Right forelimb (tissue), 1 donor: ENCODE data around the gene TCAF1.
"Not testable (repeated sequence)": the region's sequence is repeated elsewhere in the genome, so short reads cannot be mapped to it uniquely, and the experiment has no call there.

Experiments used
- DNase-seq: peaks from one replicate; pipeline ENCODE4 v3.0.0-alpha.2; 2018

The TCAF1 gene

DNA sequence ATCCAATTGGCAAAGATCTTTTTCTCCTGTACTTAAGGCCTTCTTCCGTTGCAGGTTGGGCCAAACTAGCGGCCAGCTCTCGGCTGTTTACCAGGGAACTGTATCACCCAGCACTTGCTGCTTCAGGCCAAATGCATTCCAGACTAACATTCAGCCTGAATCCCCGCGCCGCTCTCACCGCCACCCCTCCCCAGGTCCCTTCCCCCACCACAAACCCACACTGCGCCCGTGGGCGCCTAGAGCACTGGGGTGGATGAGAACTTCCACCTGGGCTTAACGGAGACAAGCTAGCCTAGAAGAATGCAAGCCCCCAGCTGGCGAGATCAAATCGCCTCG is 676 bp downstream of the TCAF1 start:
- no peak for DNase-seq

DNA sequence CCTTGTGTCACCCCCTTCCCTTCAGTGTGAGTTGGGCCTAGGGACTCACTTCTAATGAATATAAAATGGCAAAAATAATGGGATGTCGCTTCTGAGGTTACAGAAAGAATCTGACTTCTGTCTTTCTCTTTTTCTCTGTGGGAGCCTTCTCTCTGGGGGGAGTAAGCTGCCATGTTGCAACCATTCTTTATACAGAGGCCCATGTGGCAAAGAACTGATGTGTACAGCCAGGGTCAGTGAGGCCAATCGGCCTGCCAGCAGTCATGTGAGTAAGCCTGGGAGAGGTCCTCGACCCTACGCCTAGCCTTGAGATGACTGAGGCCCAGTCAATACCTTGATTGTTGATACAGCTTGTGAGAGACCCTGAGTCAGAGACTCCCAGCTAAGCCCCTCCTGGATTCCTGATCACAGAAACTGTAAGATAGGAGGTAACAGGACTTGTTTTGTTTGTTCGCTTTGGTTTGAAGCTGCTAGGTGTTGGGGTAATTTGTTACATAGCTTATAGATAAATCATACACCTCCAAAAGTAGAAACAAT is 1.7 kb downstream of the TCAF1 start:
- DNase-seq: no peak

DNA sequence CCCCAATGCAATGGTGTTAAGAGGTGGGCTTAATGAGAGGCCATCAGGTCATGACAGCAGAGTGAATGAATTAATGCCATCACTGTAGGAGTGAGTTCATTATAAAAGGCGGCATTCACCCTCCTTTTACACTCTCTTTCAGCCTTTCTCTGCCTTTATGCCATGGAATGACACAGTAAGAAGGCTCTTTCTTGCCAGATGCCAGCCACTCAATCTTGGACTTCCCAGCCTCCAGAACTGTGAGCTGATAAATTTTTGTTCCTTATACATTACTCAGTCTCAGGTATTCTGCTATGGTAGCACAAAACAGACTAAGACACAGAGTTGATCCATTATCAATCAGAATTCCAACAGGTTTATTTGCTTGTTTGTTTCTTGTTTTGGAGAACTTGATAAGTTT is 3.2 kb downstream of the TCAF1 start:
- no peak for DNase-seq

DNA sequence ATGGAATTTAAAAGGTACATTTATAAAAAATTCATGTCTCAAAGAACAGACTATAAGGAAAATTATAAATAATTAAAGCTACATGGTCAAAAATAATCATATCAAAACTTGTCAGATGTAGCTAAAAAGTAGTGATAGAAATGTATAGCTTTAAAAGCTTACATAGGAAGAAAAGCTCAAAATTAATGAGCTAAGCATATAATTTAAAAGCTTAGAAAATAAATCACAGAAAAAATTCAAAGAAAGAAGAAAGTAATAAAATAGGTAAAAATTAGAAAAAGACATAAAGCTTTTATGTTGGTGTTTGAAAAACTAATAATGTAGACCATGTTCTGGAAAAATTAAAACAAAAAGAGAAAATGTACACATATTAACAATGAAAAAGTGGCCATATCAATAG is 5.3 kb downstream of the TCAF1 start:
- no peak for DNase-seq

DNA sequence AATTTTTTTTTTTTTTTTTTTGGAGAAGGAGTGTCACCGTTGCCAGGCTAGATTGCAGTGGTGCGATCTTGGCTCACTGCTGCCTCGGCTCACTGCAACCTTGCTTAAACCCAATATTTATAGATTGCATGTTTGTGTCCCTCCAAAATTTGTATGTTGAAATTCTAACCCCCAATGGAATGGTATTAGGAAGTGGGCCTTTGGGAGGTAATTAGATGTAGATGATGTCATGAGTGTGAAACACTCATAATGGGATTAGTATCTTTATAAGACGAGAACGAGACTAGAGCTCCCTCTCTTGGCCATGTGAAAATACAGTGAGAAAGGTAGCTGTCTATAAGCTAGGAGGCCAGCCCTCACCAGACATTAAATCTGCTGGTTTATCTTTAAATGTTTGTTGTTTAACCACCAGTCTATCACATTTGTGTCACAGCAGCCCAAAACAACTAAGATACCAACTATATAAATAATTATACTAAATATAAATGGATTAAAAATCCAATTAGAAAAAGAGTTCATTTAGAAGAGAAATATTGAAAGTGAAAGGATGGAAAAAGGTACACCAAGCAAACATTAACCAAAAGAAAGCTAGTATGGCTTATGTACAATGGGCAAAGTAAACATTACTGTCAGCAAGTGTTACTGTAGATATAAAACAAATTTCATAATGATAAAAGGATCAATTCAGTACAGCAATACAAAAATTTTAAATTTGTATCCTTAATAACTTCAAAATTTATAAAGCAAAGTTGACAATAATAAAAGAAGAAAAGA is 9.3 kb downstream of the TCAF1 start:
- no peak for DNase-seq

DNA sequence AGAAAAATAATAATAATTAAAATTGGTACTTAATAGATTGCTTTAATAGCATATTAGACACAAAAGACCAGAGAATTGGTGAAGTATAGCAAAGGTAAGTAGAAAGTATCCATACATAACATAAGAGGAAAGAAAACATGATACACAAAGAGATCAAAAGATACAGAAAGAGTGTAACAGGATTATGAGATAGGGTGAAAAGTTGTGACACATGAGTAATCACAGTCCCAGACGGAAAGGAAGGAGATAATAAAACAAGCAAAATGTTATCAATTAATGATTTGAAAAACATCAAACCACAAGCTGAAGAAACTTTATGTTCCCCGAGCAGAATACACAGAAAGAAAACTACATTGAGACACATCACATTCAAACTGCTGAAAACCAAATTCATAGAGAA is 10.5 kb downstream of the TCAF1 start:
- DNase-seq: no peak

DNA sequence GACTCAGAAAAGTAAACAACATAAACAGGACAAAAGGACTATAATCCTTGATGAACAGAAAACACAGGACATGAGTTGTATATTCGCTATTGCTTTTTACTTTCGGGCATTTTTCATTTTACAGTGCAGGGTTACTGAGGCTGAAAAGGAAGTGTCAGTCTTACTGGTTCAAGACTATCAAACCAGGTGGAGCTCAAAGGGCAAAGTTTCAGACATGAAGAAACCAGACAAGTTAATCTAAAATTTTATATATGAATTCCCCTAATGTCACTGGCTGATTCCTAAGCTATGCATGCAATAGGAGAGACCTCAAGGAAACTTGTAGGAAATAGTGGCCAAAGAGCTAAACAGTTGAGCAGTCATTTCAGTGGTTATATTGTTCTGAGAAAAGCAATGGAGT is 11.4 kb downstream of the TCAF1 start:
- no peak for DNase-seq

DNA sequence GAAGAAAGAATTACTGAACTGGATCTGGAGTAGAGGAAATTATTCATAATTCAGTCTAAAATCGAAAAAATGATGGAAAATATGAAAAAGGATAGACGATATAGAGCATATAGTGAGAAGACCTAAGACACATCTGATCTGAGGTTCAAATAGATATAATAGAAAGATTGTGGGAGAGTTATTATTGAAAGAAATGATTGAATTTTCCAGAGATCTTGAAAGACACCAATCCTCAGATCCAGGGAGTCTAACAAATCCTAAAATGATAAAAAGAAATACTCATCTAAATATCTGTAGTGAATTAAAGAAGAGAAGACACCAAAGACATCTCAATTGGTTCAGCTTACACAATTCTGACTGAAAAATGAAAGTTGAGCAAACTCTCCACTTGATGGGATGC is 12.9 kb downstream of the TCAF1 start:
- DNase-seq: no peak

DNA sequence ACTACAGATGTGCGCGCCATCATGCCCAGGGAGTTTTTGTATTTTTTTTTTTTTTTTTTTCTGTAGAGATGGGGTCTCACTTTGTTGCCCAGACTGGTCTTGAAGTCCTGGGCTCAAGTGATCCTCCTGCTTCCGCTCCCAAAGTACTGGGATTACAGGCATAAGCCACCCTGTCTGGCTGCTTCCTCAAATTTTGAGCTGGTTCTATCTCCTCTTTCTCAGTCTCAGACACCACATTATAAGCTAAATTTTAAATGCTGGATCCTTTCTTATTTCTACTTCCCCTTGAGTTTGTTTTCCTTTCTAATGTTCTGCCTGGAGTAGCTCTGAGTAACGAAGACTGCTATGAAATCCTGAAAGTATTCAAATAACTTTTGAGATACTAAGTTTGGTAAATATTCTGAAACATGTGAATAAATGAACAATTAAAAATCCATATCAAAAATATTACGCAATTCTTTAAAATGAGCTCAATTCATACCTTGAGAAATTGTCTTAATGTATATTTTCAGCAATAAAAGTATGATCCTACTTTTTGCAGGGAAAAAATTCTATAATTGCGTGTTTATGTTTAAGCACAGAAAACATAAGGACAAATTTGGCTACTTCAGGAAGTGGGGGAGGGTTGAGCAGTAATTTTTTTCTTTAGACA is 15.0 kb downstream of the TCAF1 start:
- DNase-seq: no peak

DNA sequence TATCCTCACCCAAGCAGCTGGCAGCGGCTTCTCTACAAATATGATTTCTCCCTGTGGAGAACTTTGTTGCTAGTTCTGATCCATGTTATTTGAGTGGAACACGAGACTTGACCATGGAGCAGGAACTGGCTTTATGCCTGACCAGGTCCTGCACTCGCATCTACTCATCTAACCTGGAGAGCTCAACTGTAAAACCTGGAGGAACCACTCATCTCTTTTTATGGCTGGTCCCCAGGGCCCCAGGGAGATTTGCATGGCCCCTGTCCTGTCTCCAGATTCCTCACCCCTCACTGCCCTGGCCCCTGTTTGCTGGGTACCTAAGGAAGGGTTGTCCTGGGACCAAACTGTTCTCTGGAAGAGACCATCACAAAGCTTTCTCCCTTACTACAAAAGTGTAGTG is 16.0 kb downstream of the TCAF1 start:
- peak; percentile 40 for DNase-seq

DNA sequence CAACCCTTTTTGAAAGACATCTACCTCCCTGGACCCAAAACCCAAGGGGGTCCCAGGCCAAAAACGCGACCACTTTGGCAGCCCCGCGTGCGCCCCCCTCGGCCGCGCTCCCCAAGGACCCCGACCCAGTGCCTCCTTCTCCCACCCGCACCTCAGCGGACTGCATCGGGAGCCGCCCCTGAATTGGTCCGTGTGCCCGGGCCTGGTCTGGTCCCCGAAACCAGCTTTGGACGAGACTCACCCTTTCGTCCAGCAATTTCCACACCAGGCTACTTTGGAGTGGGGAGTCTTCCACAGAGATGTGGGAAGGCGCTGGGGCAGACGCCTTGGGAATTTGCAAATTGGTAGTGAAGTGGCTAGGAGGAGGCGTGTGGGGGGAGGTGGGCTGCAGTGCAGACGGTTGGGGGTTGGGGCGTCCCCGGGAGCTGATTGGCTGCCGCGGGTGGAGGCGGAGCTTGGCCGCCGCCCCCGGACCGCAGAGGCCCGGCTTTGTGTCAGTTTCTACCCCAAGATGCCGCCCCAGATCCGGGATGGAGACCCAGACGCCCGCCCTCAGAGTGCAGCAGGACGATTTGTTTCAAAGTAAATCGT is 16.9 kb downstream of the TCAF1 start:
- DNase-seq: peak; percentile 90

DNA sequence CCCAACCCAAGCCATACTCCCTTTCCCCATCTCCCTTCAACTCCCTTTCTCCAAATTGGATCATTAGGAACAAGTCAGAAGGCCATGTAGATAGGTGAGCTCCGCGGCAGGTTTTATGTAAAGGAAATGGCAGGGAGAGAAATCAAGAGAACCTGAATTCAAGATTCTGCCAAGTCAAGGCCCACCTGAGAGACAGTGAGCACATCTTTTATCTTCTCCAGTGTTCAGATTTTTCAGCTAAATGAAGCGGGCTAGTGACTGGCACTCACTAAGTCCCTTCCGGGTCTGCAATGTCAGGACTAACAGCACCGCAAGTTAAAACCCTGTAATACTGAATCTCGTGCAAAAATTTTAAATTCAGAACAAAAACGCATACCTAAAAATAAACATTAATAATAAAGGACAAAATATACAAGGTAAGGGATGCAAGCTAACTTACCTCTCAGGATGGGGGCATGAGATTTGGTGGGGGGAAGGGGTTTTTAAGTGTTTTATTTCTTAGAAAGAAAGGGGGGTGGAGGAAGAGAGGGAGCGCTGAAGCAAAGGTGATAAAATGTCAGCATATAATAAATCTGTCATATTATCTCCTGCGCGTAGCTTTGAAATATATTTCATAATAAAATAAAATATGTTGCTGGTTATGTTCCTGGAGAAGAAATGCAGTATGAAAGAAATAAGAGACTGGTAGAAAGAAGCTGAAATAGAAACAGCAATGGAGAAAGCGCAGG is 17.6 kb downstream of the TCAF1 start:
- DNase-seq: no peak

DNA sequence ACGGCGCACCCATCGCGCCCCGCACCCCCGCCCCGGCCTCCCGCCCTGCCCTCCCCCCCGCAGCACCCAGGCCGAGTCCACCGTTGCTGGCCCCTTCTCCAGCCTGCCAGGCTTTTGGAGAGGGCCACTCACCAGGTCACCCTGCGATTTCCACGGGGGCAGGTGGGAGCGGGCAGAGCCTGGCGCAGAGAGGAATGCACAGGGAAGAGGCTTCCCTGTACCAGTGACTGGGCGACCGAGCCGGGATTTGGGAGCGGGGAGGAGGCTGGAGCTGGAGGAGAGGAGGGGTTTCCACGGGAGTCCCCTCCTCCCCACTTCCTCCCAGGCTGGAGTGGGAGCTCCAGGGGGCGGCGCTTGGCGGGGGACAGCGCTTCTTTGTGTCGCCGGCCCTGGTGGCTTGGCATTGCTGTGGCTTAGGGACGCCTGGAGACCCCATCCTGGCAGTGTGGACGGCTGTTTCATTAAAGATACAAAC is 19.3 kb downstream of the TCAF1 start:
- DNase-seq: peak; percentile 90

DNA sequence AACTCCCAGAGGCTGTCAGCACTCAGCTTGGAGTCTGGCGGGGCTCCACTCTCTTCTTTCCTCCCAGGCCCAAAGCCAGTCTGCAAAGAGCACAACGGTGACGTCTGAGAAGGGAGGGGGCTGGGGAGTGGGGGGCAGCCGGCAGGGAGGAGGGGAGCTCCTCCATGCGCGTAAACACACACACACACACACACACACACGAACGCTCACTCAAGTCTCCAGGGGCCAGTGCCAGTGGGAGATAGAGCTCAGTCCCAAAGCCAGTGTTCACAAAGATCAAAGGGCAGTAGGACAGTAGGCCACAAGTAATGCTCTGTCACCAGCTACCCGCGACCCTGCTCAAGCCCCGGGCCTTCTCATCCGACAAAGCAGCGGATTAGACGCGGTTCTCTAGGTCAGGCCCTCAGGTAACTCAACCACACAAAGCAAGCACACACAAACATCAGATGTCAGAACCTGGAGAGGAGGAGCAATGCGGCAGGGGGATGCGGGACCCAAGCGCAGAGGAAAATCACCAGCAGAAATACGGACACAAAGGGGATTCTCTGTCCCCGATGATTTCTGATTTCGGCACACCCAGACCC is 19.9 kb downstream of the TCAF1 start:
- DNase-seq: peak; percentile 78

DNA sequence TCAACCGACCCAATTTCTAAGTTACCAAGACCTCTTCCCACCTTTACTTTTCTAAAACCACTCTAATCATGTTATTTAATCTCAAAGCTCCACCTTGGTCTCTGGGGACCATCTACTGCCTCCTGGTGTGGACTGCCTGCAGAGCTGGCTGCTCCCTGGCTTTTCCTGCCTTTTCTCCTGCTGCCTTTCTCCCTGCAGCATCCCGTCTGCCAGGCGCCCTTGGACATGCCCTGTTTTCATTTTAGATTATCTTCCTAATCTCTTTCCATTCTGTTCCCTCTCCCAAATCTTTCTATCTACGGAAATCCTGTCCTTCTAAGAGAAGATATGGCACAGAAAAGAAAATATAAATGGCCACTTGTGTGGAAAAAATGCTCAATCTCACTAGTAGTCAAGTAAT is 23.1 kb downstream of the TCAF1 start:
- no peak for DNase-seq

DNA sequence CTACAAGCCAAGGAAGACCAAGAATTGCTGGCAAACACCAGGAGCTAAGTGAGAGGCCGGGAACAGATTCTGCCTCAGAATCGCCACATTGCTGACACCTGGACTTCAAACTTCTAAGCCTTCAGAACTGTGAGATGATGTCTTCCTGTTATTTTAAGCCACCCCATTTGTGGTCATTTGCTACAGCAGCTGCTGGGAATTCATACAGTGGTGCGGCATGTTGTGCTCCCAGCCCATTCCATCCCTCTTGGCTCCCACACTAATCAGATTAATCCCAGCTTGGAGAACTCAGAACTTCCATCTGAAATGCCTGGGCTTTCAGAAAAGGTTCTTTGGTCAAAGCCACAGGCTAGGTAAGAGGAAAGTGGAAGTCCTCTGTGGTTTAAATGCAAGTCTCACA is 24.9 kb downstream of the TCAF1 start:
- DNase-seq: no peak

DNA sequence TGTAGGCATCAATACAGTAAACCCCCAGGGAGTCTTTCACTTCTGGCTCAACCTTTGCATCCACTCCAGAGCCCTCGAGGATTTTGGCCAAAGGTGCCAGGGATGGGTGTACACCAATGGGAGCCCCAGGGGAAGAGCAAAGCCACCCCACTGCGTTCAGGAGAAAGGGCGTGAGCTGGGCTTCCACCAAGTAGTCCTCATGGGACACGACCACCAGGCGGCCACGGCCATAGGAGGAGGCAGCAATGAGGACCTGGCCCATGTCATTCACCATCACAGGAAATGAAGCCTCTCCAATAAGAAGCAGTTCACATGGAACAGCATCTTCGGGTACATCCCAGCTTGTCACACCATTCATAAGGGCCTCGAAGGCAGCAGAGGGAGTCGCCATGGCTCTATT is 25.8 kb downstream of the TCAF1 start:
- no peak for DNase-seq

DNA sequence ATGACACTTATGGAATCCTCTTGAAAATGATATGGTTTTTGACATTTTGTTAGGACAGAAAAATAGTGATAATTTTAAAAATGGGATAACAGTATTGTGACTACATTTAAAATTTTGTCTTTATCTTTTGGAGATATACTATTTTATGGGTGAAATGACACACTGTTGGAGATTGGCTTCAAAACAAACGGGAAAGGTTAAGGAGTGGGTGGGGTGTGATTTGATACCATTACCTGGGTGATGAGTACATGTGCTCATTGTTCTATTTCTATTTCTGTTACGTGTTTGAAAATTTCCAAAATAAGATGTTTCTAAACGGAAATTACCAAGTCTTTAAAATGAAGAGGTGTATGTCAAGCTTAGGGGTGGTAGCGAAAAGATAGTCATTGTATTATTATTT is 28.7 kb downstream of the TCAF1 start:
- DNase-seq: not testable (repeated sequence)

DNA sequence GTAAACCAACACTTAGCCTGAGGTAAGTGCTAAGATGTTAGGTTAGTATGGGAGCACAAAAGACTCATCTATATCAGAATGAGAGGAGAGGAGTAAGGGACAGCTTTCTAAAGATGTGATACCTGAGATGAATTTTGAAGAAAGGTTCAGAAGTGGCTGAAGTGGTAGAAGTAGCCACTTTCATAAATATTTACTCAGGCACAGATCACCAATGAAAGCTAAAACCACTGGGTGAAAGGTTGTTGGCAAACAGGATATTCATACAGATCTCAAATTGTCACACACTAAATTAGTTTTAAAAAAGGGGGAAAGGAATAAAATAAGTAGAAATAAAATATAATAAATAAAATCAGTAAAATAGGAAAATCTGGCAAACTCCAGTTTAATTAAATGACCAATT is 30.4 kb downstream of the TCAF1 start:
- DNase-seq: not testable (repeated sequence)

DNA sequence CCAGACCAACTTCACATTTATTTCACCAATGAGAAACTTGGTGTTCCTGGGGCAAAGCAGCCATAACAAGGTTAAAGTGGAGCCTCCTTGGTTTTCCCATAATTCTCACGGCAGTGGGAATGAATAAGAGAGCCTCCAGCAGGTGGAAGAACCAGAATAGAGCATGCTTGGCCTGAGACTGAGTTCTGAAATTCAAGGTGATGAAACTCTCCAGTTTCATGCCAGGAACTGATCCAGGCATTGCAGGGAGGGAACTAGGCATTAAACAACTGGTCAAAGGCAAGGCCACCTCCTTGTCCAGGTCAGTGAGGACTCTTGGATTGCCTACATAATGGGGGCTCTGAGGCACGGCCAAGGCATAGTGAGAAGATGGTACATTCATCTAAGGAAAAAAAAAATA is 44.0 kb downstream of the TCAF1 start:
- DNase-seq: not testable (repeated sequence)

DNA sequence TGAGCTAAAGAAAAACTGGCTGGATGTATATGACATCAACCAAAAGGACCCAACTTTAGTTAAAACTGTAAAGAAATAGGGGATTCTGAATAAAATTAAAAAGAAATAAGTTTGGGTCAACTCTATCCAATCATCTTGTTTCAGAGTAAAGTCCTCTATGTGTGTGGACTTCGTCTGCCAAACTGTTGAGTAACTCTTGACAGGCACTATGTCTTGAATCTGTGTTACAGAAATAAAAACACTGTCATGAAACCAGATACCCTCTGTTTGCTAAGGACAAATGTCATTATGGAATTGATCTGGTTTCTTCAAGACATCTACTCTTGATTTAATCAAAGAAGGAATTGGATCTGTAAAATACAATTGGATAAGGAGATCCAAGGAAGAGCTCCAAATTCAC is 46.5 kb downstream of the TCAF1 start:
- not testable (repeated sequence) for DNase-seq

DNA sequence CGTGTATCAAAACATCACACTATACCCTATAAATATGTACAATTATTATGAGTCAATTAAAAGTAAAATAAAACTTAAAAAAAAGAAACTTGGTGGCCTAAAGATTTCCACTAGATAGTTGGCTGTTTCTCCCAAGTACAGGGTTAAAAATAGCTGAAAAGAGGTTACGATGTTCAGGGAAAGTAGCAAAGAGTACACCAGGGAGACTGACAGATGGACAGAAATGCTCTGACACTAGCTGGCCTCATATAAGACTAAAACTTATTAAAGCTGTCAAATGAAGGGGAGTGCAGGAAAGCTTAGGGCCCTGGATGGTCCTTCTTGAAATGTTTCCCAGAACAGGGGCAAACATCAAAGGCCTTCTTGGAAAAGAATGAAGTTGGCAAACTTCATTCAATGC is 51.3 kb downstream of the TCAF1 start:
- DNase-seq: no peak
